VCaP (cell line): ENCODE measurements around the gene ZBTB16.

Experiments used
- H3K27ac ChIP-seq: fragments of 450-650 bp; 2 replicates; pipeline ENCODE4 v1.5.1; 2017
- TF ChIP-seq, protein P1 (sequence below): fragments of 450-650 bp; conservative IDR thresholded peaks from 2 replicates; pipeline ENCODE4 v1.5.1; 2017; ENCODE audit warnings: mild to moderate bottlenecking, moderate library complexity

ZBTB16 gene

DNA sequence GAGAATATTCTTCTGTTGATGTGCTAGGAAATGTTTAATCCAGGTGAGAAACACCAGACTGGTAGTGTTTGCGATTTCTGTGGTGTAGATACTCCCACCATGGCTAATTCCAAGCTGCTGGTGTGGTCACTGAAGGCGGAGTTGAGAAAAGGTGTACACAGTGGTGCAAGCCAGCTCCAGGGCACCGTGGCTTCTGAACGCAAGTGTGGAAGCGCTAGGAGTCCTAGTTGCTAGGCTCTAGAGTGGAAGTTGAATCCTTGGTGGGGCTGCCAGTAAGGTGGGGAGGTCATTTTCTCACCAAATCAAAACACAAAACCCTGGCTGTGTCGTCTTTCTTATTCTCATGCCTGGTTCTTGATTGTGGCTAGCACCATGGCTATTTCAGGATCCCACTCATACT is 61.6 kb downstream of the ZBTB16 start:
- TF ChIP-seq, protein P1, sequence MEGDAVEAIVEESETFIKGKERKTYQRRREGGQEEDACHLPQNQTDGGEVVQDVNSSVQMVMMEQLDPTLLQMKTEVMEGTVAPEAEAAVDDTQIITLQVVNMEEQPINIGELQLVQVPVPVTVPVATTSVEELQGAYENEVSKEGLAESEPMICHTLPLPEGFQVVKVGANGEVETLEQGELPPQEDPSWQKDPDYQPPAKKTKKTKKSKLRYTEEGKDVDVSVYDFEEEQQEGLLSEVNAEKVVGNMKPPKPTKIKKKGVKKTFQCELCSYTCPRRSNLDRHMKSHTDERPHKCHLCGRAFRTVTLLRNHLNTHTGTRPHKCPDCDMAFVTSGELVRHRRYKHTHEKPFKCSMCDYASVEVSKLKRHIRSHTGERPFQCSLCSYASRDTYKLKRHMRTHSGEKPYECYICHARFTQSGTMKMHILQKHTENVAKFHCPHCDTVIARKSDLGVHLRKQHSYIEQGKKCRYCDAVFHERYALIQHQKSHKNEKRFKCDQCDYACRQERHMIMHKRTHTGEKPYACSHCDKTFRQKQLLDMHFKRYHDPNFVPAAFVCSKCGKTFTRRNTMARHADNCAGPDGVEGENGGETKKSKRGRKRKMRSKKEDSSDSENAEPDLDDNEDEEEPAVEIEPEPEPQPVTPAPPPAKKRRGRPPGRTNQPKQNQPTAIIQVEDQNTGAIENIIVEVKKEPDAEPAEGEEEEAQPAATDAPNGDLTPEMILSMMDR = no peak
- H3K27ac ChIP-seq = peak overlapping the region; percentile 86

DNA sequence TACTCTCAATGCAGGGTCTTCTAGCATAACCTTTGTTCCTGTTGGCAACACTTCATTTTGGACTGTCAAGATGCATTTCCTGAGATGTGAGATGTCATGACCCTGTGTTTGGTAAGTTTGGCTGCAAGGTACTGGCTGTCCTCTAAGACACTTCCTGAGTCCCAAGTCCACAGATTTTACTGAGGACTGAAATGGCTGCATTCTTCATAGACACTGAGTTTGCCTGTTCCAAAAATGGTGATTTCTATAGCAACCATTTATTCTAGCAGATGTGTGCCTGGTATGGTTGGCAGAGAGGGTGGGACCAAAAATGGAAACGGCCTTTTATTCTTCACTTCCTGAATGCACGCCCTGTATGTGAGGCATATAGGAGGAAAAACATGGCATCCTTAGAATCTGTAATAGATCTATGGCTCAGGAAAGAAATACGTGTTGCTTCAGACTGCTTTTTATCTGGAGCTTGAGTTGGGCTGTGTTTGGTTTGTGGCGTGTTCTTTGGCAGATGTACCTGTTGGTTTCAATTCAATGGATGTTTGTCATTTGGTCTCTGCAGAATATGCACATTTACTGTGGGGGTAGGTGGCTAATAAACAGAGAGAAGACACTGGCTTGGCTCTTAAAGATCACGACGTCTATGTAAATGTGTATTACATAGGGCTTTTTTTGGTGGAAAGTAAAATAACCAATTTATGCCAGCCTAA is 62.4 kb downstream of the ZBTB16 start:
- peak overlapping the region; percentile 86 for H3K27ac ChIP-seq
- TF ChIP-seq, protein P1 = no peak

DNA sequence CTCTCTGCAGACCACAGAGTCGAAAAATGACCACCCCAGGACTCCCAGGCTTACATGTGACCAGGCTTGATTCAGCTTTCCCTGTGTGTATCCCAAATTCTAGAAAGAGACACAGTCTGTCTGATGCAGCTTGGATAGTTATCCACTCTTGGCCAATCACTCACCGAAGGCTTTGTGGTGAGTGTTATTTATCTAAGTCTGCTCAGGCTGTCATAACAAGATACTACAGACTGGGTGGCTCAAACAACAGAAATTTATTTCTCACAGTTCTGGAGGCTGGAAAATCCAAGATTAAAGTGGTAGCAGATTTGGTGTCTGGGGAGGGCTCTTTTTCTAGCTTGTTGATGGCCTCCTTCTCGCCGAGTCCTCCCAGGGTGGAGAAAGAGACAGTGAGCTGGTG is 63.2 kb downstream of the ZBTB16 start:
- TF ChIP-seq, protein P1 = no peak
- H3K27ac ChIP-seq = peak overlapping the region; percentile 86

- peak overlapping the region; percentile 86 for H3K27ac ChIP-seq
- TF ChIP-seq, protein P1 = no peak
These were observed 64.3 kb downstream of the ZBTB16 start for GRCh38 chr11:114123692-114124330.

- H3K27ac ChIP-seq = peak overlapping the region; percentile 86
- TF ChIP-seq, protein P1 = no peak
These were observed 65.2 kb downstream of the ZBTB16 start for GRCh38 chr11:114124601-114125144.

DNA sequence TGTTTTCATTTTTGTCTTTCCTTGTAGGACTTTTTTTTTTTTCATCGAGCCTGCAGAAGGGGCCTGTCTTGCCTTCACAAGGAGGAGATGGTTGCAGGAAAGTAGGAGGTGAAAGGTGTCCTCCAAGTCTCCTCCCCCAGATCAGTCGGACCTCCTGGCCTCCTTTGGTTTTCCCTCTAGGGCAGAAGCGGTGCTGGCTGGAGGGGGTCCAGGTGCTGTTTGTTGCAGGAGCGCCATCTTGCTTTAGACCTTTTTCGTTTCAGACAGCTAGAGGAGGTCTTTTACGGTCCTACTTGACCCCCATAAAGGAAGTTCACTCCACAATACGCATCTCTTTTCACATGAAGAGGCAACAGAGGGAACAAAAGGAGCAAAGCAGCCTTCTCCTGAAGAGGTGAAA is 66.0 kb downstream of the ZBTB16 start:
- peak overlapping the region; percentile 86 for H3K27ac ChIP-seq
- TF ChIP-seq, protein P1 = no peak

DNA sequence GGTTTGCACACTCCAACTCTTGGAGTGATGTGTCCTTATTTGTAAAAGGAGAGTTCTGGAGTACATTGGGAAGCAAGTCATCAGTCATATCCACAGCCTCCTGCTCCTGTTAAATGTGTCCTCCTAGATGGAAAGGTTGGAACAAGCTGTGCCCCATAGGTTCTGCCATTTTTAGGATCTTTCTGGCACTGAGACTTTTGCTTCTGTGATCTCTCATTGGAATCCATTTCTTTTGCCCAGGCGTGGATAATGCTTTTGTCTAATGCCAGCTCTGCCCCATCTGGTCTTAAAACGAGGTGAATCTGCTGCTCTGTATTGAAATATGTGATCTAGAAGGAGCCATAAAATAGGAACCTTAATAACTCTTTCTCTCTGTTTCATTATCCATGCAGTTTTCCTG is 66.4 kb downstream of the ZBTB16 start:
- peak overlapping the region; percentile 86 for H3K27ac ChIP-seq

More for the DNA sequence above, 66.4 kb downstream of the ZBTB16 start:
- TF ChIP-seq, protein P1 = no peak
